Hematopoietic multipotent progenitor cell treated with erythropoietin and hydrocortisone succinate and interleukin-3 and kit ligand, for 17 days (in vitro differentiated cells): ENCODE data around the gene SND1.
A peak's percentile ranks its signal among the peaks of the same experiment; 100 is the strongest.

Source experiments
- DNase-seq: peaks from one replicate; pipeline ENCODE4 v3.0.0-alpha.2; 2015; ENCODE audit warnings: low spot score

Gene SND1

DNA sequence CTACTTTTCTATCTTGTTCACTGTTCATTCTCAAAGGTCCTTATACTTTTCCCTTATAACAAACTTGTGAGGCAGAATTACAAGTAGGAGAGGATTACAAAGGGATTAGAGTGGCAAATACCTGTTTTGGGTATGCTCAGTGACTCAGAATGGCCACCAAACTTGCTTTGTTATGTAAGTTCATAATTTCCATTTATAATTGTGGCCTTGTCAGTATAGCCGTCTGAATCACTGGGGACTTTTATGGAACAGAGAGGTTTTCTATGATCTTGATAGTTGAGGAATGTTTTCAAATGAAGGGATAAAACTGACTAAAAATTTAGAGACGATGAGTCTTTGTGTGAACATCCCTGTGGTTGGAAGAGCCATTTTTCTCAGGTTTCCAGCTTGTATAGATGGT lies 116.2 kb downstream of the SND1 start:
- no peak for DNase-seq

DNA sequence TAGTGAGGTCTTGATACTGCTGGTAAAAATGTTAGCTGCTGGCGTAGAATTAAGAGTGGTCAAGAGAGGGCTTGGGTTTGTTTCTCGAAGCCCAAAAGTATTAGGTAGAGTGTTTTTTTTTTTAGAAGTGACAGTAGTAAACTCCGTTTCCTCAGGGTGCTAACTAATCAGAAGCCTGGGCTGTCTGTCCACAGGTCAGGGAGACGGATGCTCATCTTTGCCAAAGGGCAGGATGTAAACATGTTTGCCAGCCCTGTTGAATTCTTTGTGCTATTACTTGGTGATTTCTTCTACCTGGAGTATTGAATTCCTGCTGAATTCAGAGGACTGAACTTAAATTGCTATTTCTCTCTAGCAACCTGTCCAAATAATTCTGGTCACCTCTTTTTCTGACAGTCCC lies 117.1 kb downstream of the SND1 start:
- DNase-seq = no peak

DNA sequence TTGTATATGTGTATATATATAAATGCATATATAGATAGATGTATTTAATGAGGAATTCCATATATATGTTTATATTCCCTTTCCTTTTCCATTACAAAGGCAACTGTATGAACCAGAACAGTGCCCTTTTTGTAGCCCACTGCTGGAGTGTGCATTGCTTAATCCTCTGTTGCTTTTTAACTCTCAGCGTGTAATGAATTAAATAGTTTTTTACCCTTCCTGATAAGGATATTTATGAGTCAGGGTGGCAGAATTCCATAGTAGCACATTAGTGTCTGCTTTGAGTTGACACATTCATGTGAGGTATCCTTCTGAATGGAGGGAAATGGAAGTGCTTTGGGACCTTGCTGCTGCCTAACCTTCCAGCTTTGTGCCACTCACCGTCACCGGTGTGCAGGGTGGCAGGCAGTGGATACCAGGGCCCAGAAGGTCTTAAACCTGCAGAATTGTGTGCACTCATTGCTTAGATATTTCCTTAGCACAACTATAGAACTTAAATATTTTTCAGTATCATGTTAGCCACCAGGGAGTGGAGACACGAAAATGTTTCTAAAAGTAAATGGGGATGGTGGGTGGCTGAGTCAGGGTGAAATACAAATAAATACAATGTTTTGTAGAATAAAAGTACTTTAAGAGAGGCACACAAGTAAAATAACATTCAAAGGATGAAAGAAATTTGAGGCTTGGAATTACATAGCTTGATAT lies 117.9 kb downstream of the SND1 start:
- DNase-seq = no peak

DNA sequence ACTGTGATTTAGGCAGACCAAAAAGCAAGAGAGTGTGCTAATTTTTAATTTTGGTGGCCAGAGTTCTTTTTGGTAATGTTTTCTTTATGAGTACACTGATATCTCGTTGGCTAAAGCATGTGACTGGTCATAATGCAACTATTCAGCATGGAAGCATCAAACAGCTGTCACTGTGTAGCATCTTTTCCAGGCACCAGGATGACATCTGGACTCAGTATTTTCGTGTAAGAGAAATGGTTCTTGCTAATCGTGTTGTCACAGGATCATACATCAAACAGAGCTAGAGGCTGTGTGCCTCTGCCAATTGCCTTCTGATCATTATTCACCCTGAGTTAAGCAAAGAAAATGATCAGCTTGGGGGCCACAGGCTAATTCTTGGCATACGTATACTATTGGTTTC lies 118.9 kb downstream of the SND1 start:
- no peak for DNase-seq

DNA sequence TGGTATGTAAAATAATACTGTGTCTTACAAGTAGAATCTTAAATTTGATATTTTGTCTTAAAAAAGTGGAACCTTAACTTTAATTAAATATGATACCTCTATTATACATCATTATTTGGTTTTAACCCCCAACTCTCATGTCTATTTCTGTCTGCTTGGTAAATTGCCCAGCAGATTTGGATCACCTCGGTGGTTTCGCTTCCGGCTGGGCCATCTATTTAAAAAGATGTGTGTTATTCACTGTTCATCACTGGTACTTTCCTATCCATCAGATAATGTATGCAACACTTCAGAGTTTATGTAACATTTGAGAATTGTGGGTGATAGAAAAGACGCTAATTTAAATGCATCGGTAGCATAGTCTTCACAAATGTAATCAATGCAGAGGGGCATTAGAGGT lies 119.7 kb downstream of the SND1 start:
- DNase-seq = no peak

DNA sequence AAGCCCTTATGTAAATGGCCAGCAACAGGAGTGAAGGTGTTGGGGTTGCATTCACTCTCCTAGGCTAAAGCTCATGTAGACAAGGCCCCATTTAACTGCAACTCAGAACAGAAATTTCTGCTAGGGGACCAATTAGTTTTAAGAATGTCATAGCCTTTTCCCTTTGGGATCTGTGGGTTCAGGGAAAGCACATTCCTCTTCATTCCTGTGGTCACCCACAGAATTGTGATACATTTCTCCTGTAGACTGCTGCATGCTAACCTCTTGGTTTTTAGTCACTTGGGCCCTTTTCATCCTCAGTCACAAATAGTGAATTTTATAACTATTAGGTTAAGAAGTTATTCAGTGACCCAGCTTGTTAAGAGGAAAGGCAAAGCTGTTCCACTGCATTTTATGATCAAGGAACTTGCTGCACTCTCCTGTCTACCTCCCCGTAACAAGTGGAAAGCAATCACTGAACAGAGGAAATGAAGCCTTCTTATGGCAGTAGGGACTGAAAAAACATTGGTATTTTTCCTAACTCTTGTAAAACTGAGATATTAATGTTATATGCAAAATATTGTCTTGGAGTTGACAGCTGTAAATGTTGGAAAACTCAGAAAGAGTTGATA lies 124.9 kb downstream of the SND1 start:
- no peak for DNase-seq

DNA sequence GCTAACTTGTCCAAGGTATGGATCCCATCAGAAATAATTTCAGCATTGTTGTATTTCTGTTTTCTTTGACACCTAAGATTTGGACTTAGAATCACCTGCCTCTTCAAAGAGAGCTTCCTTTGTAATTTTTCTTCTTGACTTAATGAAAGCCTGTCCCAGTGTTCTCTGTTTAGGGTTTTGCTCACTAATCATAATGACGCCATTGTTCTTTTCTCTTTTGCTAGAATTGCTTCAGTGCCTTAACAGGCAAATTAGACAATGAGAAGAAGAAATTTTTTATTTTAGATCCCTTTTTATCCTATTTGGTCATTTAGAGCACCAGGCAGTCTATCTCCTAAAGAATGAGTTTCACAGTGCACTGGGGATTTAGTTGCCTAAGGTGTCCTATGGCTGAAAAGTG lies 128.5 kb downstream of the SND1 start:
- no peak for DNase-seq

DNA sequence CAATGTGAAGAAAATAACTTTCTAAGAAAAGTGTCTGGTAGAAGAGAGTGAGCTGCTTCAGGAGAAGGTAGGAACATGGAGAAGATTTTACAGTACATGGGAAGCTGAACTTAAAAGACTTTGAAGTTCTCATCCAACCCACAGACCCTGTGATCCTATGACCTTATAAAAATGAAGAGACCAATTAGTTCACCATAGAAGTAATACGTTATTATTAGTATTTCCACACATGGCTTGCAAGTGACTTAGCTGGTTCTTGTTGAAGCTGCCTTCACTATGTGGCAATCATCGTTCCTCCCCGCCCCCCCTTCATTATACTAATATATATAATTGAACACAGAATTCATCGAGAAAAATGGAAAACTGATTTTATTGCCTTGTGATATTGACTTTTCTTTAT lies 129.1 kb downstream of the SND1 start:
- no peak for DNase-seq

DNA sequence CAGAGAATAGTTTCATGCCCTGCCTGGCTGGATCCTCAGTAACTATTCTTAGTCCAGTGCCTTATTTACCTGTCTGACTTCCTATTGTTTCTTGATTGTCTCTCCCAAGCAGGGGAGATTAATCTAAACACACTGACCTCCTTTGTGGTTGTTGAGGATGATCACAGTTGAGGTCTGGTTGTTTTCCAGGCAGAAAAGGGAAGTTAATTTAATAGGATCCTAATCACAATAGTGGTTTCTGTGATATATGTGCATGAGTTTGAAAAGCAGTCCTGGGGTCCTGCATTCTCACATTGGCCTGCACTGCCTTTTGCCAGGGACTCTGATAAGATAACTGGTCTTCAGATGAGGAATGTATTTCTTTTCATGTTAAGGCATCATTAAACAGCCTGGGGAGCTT lies 130.1 kb downstream of the SND1 start:
- no peak for DNase-seq

DNA sequence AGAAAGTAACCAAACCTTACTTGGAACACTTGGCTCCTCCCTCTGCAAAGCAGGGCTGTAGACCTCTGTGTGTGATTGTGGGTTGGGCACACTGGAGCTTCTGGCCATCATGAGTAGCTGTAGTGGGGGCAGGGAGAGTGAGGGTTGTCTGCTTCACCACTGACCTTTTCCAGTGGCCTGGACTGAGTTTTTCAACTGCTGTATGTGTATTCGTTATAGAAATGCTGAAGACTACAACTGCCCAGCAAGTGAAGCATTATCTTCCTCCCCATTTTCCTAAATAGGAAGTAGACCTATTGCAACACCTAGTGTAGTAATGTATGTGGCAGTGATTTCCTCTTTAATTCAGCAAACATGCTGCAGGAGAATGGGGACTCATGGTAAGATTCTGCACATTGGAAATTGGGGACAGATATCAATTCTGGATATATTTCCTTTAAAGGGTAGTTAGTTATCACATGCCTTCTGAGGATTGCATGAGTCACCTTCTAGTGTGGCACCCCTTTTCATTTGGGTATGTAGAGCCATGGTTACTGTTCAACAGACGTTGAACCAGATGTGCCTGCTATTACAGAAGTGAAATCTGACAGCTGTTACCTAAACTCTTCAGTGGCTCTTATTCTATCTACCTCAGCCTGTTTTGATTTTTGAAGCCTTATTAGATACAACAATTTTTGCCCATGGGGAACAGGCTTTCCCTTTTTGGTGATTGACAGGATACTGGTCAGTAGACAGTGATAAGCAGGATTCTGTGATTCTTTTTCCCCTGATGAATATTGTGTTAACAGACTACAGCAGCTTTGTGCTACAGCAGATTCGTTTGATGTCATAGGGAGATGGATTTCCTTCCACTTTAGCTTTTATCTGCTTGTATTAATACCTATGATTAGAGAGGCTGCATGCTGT lies 130.9 kb downstream of the SND1 start:
- DNase-seq = no peak

DNA sequence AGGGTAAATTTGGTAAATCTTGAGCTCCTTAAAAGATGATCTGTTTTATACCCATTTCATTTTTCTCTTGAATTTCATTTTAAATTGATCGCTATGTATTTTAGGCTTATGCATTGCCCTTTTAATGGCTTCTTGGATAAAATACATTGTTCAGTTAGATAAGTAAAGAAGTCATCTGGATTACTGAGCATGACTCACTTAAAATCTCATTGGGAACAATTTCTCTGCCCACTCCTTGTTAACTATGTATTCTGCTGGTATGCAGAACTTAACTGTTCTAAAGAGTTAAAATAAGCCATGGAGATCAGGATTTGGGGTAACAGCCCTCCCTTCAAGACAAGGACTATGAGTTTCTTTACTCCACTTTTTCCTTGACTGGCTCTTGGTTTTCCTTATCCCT lies 134.2 kb downstream of the SND1 start:
- no peak for DNase-seq

DNA sequence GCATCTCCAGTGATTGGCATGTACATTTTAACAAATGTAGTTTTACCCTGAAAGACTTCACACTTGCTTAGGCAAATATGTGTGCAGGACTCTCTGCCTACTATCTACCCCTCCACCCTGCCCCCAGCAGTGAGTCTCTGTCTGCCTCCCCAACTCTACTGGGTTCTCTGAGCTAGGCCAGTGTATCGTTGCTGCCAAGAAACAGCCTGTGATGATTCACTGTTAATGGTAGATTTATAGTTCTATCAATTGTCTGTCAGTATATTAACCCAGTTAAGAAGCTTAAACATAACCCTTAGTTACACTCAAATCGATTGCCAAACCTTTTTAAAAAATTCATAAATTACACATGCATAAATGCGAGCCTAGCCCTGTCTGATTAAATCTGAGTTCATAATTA lies 137.0 kb downstream of the SND1 start:
- DNase-seq = no peak

DNA sequence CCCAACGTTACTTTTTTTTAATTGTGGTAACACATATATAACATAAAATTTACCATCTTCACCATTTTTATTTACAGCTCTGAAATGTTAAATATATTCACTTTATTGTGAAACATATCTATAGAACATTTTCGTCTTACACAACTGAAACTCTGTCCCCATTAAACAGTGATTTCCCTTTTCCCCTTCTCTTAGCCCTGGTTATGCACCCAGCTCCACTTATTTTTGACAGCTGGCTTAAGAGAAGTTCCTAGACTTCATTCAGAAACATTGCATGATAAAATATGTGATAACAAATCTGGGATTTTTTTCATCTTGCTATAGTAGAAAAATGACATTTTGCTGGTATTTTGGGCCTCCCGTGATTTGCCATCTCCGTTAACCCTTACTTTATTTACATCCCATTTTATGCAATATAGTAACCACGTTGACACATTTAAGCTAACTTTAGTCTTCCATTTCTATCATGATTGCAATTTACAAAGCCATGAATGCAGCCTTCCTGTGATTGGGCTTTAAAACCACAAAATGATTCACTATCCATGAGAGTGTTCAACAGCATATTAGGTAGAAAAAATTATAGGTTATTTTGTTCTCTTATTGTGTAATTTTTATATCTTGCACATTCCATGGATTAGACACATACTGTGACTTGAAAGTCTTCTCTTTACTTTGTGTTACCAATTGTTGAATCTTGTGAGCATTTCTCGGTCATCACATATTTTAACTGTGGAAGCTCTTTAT lies 139.6 kb downstream of the SND1 start:
- no peak for DNase-seq

DNA sequence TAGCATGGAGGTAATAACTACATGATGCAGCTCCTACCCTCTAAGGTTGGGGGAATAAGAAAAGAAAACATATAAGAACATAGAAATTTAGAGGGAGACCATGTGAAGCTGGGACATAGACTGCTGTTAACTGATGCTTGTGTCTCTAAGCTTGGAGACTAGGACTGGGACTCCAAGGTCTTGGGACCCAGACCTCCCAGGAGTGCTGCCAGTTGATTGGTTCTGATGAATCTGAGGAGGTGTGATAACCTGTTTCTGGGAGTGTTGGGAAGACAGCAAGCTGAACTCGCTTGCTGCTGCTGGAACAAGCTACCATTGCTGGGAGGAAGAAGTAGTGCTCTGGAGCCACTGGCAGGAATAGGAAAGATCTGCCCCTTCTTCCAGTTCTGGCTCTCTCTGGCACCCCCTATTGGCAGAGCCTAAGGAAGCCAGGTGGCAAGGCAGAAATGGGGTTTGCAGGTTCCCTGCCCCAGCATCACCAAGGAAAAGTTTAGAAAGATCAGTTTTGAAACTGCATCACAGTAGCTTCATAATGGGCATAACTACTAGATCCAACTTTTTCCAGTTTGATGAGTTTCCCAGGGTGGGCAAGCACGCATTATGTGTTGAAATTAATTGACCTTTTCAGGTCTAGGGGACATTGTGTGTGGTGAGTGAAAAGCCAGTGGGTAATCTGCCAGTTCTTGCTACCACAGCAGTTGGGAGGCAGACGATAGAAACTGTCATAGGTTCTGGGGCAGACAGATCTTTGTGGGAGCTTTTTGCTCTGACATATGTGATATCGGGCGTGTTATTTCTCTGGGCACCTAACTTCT lies 140.7 kb downstream of the SND1 start:
- DNase-seq = peak; percentile 51

DNA sequence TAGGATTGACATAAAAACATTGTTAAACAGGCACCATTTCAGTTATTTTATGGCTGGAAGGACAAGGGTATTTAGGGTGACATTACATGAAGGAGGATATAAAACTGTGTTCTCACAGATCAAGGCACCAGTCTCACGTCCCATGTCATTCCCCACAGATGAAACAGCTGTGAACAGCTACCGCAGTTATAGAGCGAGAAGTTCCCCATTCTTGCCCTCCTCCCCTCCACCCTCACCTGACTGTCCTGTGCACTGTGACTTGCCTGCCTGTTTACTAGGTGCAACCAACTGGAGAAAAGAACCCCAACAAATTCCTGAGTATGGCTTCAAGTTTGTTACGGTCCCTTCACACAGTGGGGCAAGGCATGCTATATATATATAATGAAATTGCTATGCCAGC lies 141.6 kb downstream of the SND1 start:
- DNase-seq = no peak

DNA sequence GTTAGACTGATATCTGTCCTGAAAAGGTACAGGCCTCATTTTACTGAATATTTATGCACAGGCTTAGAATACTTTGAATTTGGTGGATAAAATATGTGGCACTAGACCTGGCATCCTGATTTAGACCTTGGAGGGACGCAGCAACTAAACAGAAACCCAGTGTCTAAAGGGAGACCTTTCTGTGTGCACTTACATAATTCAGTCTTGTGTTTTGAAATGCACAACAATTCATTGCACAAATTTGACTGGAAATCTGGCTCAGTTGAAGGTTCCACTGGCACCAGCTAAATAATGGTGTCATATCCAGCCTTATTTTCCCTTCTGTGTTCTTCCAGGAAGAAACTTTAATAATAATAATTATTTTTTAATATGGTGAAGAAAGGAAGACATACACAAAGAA lies 142.1 kb downstream of the SND1 start:
- no peak for DNase-seq

DNA sequence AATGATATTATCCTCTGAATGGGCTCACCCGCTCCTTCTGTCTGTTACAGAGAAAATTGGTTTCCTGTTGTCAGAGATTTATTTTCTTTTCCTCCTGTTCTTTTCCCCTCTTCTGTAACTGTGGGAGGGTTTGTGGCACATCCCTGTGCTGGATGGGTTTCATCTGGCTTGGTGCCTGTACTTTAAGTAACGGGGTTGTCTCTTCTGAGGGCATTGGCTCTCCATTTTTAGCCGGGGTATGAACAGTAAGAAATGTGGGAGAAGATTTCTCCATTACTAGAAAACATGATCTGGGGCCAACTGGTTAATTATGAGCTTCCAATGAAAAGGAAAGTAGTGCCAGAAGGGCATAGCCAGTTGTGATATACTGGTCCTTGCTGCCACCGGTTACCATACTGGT lies 142.6 kb downstream of the SND1 start:
- no peak for DNase-seq

DNA sequence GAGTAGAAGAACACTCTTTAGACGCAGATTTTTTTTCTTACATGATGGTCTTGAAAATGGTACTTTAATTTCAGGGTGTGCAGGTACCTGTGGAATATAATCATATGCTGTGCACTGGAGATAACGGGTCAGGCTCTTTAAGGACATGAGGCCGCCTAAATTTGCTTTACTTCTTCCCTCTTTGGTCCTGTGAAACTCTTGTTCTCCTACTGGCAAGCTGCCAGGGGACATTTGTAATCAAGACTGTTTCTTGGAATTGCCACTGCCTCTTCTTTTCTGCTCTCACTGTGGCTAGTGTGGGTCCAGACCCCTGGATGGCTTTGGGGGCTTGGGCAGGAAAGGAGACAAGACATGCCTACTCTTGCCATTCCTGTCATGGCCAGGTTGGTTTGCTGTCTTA lies 146.0 kb downstream of the SND1 start:
- DNase-seq = peak; percentile 22

DNA sequence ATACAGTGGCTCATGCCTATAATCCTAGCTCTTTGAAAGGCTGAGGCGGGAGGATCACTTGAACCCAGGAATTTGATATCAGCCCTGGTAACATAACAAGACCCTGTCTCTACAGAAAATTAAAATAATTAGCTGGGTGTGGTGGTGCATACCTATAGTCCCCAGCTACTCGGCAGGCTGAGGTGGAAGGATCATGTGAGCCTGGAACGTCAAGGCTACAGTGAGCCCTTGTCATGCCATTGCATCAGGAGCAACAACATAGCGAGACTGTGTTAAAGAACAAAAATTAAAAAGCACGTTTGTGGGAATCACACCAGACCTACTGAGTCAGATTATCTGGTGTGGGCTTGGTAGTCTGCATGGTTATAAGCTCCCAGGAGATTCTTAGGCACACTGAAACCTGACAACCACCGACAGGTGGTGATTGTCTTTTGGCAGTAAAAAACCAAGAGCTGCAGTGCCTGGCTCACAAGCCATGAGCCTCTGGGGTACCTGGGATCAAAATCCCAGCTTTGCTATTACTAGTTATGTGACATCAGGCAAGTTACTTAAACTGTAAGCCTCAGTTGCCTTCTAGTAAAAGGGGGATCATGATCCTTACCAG lies 146.9 kb downstream of the SND1 start:
- no peak for DNase-seq

DNA sequence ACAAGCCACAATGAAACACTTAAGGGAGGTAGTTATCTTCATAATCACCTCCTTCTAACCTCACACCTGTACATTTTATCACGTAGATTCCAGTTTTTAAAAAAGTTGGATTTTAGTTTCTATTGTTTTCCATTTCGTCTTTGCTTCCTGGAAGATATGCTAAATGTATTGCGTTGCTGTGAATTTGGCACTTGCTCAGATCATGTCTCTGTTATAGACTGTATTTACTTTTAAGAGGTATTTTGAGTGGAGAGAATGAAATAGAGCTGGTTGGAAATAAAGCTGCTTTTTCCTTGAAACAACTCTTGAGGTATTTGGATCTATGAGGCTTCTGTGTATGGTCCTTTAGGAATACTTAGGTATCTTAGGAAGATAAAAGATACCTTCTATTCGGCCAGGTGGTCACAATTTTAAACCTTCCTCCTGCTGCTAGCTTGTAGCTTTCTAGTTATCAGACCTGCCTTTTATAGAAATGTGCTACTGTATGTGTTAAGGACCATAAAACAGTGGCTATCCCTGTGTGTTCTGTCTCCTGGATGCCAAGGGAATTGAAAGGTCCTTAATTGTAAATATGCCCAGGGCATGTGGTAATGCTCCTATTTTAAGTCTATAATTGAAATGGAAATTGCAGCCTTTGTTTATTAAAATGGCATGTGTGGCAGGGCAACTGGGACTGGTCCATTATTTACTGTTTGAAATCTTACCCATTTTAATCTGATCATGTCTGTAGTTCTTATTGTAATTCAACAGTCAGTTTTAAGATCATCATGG lies 147.7 kb downstream of the SND1 start:
- no peak for DNase-seq
